Osteocyte (in vitro differentiated cells): ENCODE measurements around the gene TWF2. TPM values are rescaled to one million over a fixed set of nuclear protein-coding genes. Genes with fewer than 3 reads are reported as not detected.

ENCODE experiments used
- DNase-seq: peaks from one replicate; pipeline ENCODE4 v3.0.0; 2021; ENCODE audit warnings: mixed read lengths; ENCODE audit not compliant: unreplicated experiment; ENCODE audit errors: extremely low spot score
- H3K27ac Mint-ChIP-seq: one replicate; pipeline ENCODE4 v1.8.0; 2021; ENCODE audit warnings: mild to moderate bottlenecking, mixed read lengths; ENCODE audit not compliant: unreplicated experiment
- H3K27me3 Mint-ChIP-seq: one replicate; pipeline ENCODE4 v1.8.0; 2021; ENCODE audit warnings: mixed read lengths; ENCODE audit not compliant: unreplicated experiment
- H3K36me3 Mint-ChIP-seq: one replicate; pipeline ENCODE4 v1.8.0; 2021; ENCODE audit warnings: mixed read lengths; ENCODE audit not compliant: unreplicated experiment
- H3K4me1 Mint-ChIP-seq: one replicate; pipeline ENCODE4 v1.8.0; 2021; ENCODE audit warnings: mixed read lengths; ENCODE audit not compliant: unreplicated experiment
- H3K4me3 Mint-ChIP-seq: one replicate; pipeline ENCODE4 v1.8.0; 2021; ENCODE audit warnings: mild to moderate bottlenecking, moderate library complexity, mixed read lengths; ENCODE audit not compliant: unreplicated experiment
- H3K9me3 Mint-ChIP-seq: one replicate; pipeline ENCODE4 v1.8.0; 2021; ENCODE audit warnings: mixed read lengths; ENCODE audit not compliant: unreplicated experiment
- total RNA-seq: library from RNA; stranded (reverse); gene quantifications from 2 replicates; pipeline ENCODE4 v1.2.1, GENCODE V29; 2021
- TF ChIP-seq, protein P1 (sequence below): fragments of 200-600 bp; sonication (generic); IDR thresholded peaks from 2 replicates; pipeline ENCODE4 v1.5.0; 2021; ENCODE audit warnings: antibody characterized with exemption, mild to moderate bottlenecking, moderate library complexity

The TWF2 gene
- total RNA-seq, 1 donor from 2014 or later: 58.6 TPM

DNA sequence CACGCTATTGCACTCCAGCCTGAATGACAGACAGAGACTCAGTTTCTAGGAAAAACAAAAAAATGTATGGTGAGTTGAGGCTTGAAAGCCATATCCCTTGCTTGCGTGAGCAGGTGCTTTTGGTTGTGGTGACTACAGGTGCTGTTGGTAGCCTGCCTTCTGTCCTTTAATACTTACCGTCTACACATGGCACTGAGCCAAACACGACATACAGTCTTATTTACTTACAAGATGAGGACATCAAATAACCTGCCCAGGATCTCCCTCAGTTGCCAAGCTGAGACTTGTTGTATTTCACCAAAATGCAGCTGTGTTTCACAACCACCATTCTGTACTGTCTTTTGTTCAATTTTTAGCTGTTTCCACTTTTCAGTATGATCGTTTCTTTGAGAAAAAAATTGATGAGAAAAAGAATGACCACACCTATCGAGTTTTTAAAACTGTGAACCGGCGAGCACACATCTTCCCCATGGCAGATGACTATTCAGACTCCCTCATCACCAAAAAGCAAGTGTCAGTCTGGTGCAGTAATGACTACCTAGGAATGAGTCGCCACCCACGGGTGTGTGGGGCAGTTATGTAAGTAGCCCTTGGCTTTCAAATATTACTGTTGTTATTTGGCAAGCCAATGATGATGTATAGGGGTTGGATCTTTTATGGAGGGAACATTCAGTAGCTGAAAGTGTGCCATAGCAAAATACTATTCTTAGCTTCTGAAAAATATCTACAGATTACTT, 34.5 kb downstream of the TWF2 start:
- H3K36me3 Mint-ChIP-seq: peaks cover 64% of the 10 kb centered on the region
- peaks cover 4% of the 10 kb centered on the region for H3K4me1 Mint-ChIP-seq
- H3K27ac Mint-ChIP-seq: no peak overlapping the region
- H3K4me3 Mint-ChIP-seq: no peak overlapping the region
- TF ChIP-seq, protein P1, sequence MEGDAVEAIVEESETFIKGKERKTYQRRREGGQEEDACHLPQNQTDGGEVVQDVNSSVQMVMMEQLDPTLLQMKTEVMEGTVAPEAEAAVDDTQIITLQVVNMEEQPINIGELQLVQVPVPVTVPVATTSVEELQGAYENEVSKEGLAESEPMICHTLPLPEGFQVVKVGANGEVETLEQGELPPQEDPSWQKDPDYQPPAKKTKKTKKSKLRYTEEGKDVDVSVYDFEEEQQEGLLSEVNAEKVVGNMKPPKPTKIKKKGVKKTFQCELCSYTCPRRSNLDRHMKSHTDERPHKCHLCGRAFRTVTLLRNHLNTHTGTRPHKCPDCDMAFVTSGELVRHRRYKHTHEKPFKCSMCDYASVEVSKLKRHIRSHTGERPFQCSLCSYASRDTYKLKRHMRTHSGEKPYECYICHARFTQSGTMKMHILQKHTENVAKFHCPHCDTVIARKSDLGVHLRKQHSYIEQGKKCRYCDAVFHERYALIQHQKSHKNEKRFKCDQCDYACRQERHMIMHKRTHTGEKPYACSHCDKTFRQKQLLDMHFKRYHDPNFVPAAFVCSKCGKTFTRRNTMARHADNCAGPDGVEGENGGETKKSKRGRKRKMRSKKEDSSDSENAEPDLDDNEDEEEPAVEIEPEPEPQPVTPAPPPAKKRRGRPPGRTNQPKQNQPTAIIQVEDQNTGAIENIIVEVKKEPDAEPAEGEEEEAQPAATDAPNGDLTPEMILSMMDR: no peak
- DNase-seq: no peak
- H3K27me3 Mint-ChIP-seq: no peaks in the 10 kb centered on the region
- no peaks in the 10 kb centered on the region for H3K9me3 Mint-ChIP-seq

DNA sequence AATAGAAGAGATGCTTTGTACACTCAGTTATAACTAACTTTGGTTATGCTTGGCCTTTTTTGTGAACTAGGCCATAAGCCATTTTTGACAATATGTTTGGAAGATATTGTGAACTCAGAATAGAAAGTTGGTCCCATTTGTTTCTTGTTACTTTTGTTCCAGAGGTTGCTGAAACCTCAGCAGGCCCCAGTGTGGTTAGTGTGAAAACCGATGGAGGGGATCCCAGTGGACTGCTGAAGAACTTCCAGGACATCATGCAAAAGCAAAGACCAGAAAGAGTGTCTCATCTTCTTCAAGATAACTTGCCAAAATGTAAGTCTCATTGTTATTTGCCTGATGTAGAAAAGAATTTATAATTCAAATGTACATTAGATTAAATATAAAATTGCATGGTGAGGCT, 35.3 kb downstream of the TWF2 start:
- Mint-ChIP-seq H3K27ac (no peak overlapping the region), H3K4me3 (no peak overlapping the region), H3K9me3 (no peaks in the 10 kb centered on the region), H3K4me1 (peaks cover 12% of the 10 kb centered on the region), H3K27me3 (no peaks in the 10 kb centered on the region), H3K36me3 (peaks cover 58% of the 10 kb centered on the region)
- no peak for DNase-seq
- TF ChIP-seq, protein P1: no peak

DNA sequence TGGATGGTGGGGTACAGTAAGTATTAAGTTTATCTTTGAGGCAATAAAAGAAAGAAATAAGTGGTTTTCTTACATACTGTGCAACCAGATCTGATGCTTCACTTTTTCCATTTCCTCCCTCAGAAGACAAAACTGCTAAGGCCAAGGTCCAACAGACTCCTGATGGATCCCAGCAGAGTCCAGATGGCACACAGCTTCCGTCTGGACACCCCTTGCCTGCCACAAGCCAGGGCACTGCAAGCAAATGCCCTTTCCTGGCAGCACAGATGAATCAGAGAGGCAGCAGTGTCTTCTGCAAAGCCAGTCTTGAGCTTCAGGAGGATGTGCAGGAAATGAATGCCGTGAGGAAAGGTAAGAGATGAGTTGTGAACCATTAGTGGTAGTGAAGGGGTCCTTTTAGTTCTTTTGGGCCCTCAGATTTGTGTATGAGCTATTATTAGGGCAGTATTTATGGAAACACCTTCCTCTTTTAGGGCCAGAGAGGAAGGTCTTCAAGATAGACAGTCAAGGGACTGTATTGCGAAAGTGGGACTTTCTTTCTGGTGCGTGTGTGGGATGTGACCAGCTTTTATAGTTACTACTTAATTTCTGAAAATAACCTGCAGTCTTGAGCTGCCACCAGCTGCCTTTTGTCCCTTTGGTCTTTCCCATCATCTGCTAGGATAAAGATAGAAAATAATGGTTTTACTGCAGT, 36.4 kb downstream of the TWF2 start:
- Mint-ChIP-seq H3K36me3 (peaks cover 49% of the 10 kb centered on the region), H3K9me3 (no peaks in the 10 kb centered on the region), H3K4me3 (no peak overlapping the region), H3K4me1 (peaks cover 17% of the 10 kb centered on the region), H3K27me3 (no peaks in the 10 kb centered on the region), H3K27ac (no peak overlapping the region)
- no peak for DNase-seq
- TF ChIP-seq, protein P1: no peak

DNA sequence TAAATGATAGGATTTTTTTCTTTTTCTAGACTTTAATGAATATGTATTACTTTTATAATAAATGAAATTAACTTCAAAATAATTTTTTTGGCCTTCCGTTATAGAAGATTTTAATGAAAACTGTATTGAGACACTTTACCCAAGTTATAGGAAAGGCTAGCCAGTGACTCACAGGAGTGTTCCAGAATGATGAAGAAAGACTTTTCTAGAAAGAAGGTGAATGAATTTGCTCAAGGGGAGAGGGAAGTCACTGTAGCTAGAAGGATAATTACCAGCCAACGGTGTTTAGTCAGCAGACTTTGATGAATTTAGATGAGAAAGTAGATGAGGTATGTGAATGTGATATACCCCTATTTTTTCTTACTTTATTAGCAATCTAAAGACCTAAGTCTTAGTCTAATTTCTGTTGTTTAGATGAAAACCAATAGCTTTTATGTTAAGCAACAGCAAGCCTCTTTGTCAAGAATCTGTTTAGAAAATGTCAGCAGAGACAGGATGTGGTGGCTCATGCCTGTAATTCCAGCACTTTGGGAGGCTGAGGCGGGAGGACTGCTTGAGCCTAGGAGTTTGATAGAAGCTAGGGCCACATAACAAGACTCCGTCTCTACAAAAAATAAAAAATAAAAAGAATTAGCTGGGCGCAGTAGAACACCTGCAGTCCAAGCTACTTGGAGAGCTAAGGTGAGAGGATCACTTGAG, 37.8 kb downstream of the TWF2 start:
- Mint-ChIP-seq H3K9me3 (no peaks in the 10 kb centered on the region), H3K4me3 (no peak overlapping the region), H3K27me3 (no peaks in the 10 kb centered on the region), H3K27ac (no peak overlapping the region), H3K4me1 (peaks cover 22% of the 10 kb centered on the region), H3K36me3 (peaks cover 39% of the 10 kb centered on the region)
- no peak for DNase-seq
- TF ChIP-seq, protein P1: no peak
